Activated T-cell treated with anti-CD3 and anti-CD28 coated beads for 4 hours (primary cell): Measurements from ENCODE around the gene CROCC2.

Source experiments
- DNase-seq: peaks from one replicate; pipeline ENCODE4 v3.0.0-alpha.2; 2020

Gene CROCC2

GRCh38 chr2:240876035-240876474 lies 30.1 kb upstream of the CROCC2 start:
- DNase-seq, result no peak

DNA sequence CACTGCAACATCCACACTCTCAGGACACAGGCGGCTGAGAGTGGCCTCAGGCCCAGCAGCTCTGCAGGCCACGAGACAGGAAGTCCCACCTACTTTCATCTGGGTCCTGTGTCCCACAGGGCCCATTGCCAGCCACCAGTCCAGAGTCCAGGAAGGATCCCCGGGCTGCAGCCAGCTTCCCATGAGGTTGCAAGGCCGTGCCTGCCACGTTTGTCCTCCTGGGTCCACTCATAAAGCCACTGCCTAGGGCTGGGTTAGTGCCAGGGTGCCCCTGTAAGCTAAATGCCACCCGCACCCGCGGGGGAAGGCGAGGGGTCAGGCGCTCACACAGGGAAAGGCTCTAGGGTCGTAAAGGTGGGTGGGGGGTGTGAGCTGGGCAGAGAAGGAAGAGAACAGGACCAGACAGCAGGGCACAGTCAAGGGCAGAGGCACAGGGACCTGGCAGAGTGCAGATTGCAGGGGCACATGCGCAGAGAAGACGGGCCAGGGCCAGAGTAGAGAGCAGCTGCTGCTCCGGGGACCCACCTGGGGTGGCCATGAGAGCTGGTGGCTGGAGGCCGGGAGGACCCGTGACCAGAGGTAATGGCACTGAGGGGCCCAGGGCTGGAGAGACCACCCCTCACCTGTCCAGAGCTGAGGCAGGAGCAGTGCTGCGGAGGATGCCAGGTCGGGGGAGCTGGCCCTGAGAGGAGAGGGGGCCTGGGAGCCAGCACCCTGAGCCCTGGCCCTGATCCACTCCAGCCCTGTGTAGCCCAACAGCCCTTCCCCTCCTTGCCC lies 29.5 kb upstream of the CROCC2 start:
- DNase-seq, result no peak

GRCh38 chr2:240877460-240878340 lies 28.4 kb upstream of the CROCC2 start:
- no peak for DNase-seq

DNA sequence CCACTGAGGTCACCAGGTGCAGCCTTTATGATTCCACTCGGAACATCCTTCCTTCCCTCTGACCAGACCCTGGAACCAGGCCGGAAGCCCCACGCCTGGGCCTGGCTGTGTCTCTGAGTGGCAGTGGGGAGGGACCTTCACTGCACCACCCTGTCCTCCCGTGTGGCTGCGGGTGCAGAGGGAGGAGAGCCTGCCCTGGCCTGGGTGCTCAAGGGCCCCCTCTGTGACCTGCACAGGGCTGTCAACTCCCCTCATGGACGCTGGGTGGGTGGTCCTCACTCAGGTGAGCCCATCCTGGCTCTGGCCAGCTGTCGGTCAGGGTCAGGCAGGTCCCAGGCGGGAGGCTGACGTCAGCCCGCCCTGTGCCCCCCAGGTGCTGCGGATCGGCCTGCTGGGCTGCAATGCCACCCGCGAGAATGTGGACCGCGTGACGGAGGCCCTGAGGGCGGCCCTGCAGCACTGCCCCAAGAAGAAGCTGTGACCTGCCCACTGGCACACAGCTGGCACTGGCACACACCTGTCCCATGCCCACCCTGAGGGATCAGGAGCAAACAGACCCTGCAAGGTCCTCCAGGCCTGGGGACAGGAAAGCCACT lies 27.7 kb upstream of the CROCC2 start:
- no peak for DNase-seq

DNA sequence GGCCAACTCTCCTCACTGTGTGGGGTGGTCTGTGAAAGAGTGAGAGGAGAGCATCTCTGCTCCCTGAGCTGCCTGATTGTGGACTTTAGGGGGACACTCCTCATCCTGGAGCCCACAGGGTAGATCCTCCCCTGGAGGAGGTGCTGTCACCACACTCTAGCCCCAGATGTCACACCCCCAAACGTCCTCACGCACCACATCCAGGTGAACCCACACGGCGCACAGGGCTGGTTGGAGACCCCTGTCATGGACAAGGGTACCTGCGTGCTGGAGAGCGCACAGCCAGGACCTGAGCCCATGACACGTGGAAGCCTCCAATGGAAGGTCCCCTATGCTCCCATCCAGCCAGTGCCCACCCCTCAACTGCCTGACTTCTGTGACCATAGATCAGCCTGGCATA lies 27.0 kb upstream of the CROCC2 start:
- no peak for DNase-seq

DNA sequence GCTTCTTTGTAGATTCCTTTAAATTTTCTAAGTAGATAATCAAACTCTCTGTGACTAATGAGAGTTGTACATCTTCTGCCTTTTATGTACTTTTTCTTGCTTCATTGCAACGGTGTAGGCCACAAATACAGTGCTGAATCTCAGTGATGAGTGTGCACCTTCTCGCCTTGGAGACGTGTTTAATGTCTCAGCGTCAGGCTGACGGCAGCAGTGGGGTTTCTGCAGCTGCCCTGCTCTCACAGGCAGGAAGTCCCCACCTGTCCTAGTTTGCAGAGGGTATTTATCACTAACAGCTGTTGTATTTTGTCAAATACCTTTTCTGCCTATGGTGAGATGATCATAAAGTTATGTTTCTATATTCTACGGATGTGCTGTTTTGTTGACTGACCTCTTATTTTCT lies 24.2 kb upstream of the CROCC2 start:
- no peak for DNase-seq

- no peak for DNase-seq
Measured at GRCh38 chr2:240884221-240884620, 21.9 kb upstream of the CROCC2 start.

DNA sequence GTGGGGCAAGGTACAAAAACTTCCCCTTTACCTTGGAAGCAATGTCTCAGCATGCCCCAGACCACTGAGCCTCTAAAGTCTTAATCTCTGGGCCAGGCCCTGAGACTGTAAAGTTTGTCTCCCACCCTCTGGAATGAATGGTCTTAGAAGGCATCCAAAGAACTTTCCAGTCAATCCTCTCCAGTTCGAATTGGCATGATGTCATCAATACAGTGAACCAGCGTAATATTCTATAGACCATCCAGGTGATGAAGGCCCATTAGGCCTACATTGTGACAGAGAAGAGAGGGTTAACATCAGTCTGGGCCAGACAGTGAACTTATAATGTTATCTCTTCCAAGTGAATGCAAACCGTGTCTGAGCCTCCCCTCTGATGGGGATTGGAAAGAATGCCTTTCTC lies 21.4 kb upstream of the CROCC2 start:
- DNase-seq, result no peak

GRCh38 chr2:240885566-240885965 lies 20.6 kb upstream of the CROCC2 start:
- no peak for DNase-seq

- DNase-seq, result no peak
Measured at GRCh38 chr2:240886023-240886565, 20.0 kb upstream of the CROCC2 start.

DNA sequence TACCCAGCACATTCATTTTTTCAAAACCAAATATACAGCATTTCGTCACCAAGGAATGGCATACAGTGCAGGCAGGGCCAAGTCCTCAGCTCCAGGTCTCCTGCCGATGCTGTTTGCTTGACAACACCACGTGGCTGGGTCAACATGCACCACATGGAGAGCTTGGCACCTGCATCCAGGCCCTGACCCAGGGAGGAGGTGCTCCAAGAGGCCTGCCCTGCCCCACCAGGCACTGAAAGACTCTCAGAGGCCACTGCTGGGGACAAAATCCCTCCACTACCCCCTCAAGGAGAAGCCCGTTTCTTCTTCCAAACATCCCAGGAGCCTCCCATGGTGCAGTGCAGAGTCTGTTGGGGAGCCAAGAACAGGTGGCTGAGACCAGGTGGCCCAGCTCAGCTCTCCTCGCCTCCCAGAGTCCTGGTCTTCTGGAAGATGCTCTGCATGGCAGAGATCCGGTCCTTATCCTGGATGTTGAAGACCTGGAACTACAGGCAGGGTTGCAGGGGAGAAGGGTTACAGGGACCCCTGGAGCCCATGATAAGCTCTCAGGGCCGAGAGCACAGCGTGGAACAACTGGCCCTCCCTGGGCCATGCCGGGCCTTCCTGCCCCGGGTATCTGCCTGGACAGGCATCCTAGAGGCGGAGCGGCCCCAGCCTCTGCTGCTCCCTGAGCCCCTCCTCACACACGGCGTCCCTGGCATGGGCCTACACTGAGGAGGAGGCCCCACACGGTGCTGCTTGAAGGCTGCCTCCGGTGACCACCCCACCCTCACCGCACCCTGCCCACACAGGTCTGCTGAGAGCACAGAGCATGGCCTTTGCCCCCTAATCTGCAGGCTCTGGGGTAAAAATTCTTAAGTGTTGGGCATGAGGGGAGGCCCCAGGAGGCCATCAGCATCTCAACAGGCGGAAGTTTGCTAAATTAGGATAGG lies 19.2 kb upstream of the CROCC2 start:
- DNase-seq, result no peak

GRCh38 chr2:240887631-240888030 lies 18.5 kb upstream of the CROCC2 start:
- DNase-seq, result no peak

GRCh38 chr2:240888130-240888889 lies 17.8 kb upstream of the CROCC2 start:
- DNase-seq, result no peak

DNA sequence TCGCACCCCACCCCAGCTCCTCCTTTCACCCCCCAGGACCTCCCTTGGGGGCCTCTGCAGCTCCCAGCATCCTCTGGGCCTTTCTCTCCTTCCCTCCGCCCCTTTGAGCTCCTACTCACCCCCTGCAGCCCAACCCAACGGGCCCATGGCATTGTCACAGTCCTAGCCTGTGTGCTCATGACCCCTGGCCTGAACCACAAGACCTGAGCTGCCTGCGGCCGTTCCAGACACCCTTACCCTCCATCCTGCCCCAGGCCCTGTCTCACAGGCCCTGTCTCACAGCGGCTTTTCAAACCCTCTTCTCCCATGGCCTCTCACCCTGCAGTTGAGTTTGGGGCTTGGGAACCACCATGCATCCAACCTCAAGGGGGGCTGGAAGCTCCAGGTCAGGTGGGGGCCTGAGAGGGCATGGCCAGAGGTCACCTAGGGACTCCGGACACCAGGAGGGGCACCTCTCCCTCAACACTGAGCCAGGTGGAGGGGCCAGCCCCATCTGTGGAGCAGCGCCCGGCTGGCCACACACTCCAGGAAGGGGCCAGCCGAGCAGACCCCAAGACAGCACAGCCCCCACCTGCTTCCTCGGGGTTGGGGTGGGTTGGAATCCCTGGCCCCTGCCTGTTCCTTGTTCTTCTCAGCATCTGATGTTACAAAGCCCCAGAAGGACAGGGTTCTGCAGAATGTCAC lies 17.1 kb upstream of the CROCC2 start:
- DNase-seq, result no peak

DNA sequence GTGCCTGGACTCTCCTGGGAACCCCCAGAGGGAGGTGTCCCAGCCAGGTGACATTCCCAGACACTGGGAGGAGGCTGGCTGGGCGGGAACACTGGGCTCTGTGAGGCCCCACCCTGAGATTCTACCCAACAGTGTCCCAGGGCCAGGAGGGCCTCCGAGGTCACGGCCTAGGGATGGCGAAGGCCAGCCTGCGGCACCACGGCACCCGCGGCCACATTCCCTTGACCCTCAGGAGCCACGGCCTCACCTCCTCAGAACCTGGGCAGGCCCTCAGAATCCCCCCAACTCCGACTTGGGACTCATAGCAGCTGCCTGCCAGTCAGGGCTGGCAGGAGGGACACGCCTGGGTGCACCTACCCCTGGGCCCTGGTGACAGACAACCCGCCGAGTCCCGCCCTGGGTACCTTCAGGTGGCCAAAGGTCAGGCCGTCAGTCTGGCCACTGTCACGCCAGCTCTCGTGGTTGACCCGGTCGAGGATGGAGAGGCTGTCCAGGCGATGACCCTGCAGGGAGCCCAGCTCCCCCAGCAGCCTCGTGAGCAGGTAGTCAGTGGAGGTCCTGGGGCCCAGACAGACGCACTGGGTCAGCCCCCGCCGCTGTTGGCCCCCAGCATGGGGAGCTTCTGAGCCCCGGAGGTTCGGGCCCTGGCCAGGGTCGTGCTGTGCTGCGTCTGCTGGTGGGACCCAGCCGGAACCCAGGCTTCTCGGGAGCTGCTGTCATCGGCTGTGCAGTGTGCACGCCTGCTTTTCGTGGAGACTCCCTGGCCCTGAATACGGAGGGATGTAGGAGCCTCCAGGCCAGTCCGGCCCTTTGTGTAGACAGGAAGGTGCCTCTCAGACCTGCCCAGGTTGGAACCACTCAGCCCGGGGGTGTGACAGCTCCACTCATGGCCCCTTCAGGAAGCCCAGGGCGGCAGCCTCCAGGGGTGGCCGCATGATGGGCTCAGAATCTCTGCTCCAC lies 16.3 kb upstream of the CROCC2 start:
- no peak for DNase-seq

DNA sequence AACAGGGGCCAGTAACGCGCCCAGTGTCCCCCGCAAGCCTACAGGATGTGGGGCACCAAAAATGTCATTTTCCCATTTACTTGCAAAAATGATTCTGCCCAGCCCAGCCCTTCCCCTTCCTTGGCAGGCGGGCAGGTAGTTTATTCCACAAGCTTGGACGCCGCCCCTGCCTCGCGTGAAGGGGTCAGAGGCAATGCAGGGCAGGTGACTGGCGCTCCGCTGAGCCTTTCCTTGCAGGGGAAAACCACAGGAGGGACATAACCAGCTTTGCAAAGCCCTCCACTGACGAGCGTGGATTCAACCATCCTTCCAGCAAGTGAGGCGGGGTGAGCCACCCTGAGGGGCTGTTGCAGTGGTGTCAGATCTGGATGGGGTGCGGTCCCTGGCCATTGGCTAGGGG lies 15.4 kb upstream of the CROCC2 start:
- no peak for DNase-seq

GRCh38 chr2:240891492-240892340 lies 14.4 kb upstream of the CROCC2 start:
- no peak for DNase-seq

GRCh38 chr2:240892356-240892755 lies 13.8 kb upstream of the CROCC2 start:
- DNase-seq, result no peak

DNA sequence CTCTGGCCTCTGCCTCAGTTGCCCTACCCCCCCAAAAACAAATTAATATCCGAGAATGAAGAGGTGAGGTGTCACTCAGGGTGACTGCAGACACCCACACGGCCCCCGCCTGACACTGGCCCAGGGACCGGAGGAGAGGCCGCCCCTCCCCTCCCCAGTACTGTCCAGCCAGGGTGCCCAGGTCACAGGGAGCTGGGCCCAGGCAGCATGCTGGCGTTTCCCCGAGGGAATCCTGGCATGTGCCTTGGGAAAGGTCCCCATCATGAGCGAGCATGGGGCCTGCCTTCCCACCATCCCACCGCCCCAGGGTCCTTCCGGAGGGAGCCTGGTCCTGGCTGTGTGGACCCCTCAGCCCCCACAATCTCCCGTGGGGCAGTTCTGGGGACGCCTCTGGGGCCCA lies 13.2 kb upstream of the CROCC2 start:
- DNase-seq, result no peak
